Brain microvascular endothelial cell (primary cell): ENCODE measurements around the gene SPX.
A peak's percentile ranks its signal among the peaks of the same experiment; 100 is the strongest.

Experiments used
- DNase-seq: peaks from one replicate; pipeline ENCODE4 v3.0.0-alpha.2; 2020
- H3K27ac ChIP-seq: fragments of 250-450 bp; sonication (Bioruptor Pico); 2 replicates; pipeline ENCODE4 v1.5.1; 2020; ENCODE audit warnings: mild to moderate bottlenecking, moderate library complexity
- H3K27me3 ChIP-seq: fragments of 250-450 bp; sonication (Bioruptor Pico); replicated peaks from 2 replicates; pipeline ENCODE4 v1.5.1; 2020; ENCODE audit warnings: mild to moderate bottlenecking
- H3K36me3 ChIP-seq: fragments of 250-450 bp; sonication (Bioruptor Pico); replicated peaks from 2 replicates; pipeline ENCODE4 v1.5.1; 2020; ENCODE audit warnings: mild to moderate bottlenecking
- H3K4me3 ChIP-seq: 2 replicates; pipeline ENCODE4 v1.5.1; 2011; ENCODE audit warnings: low read depth, mild to moderate bottlenecking, control low read depth, low read length, moderate library complexity
- in situ Hi-C: cut with HindIII; loops from 2 replicates; pipeline ENCODE4 v1.10.0; 2017; ENCODE audit warnings: low sequenced_read_pairs, low pct_ligation_motif_present
- TF ChIP-seq, protein P1 (sequence below): IDR thresholded peaks from 2 replicates; pipeline ENCODE4 v1.5.1; 2011; ENCODE audit warnings: low read depth, mild to moderate bottlenecking, moderate library complexity, low read length, control low read depth, inconsistent platforms; ENCODE audit errors: missing control alignments

The SPX gene

DNA sequence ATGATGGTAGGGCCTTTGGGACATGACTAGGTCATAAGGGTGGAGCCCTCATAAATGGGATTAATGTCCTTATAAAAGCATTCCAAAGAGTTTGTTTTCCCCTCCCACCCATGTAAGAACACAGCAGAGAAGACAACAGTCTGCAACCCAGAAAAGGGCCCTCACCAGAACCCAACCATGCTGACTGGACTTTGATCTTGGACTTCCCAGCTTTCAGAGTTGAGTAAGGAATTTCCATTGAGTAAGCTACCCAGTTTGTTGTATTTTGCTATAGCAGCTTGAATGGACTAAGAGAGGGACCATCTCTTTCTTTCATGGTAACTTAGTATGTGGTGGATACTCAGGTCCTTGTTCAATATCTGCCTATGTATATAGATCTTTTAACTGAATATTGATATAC, 2.9 kb upstream of the SPX start:
- in situ Hi-C loops = no loop called here
- Histone ChIP-seq H3K27ac (no peak overlapping the region), H3K36me3 (peaks cover 2% of the 10 kb centered on the region), H3K27me3 (no peaks in the 10 kb centered on the region), H3K4me3 (no peak overlapping the region)
- TF ChIP-seq, protein P1, sequence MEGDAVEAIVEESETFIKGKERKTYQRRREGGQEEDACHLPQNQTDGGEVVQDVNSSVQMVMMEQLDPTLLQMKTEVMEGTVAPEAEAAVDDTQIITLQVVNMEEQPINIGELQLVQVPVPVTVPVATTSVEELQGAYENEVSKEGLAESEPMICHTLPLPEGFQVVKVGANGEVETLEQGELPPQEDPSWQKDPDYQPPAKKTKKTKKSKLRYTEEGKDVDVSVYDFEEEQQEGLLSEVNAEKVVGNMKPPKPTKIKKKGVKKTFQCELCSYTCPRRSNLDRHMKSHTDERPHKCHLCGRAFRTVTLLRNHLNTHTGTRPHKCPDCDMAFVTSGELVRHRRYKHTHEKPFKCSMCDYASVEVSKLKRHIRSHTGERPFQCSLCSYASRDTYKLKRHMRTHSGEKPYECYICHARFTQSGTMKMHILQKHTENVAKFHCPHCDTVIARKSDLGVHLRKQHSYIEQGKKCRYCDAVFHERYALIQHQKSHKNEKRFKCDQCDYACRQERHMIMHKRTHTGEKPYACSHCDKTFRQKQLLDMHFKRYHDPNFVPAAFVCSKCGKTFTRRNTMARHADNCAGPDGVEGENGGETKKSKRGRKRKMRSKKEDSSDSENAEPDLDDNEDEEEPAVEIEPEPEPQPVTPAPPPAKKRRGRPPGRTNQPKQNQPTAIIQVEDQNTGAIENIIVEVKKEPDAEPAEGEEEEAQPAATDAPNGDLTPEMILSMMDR = no peak
- DNase-seq = no peak

DNA sequence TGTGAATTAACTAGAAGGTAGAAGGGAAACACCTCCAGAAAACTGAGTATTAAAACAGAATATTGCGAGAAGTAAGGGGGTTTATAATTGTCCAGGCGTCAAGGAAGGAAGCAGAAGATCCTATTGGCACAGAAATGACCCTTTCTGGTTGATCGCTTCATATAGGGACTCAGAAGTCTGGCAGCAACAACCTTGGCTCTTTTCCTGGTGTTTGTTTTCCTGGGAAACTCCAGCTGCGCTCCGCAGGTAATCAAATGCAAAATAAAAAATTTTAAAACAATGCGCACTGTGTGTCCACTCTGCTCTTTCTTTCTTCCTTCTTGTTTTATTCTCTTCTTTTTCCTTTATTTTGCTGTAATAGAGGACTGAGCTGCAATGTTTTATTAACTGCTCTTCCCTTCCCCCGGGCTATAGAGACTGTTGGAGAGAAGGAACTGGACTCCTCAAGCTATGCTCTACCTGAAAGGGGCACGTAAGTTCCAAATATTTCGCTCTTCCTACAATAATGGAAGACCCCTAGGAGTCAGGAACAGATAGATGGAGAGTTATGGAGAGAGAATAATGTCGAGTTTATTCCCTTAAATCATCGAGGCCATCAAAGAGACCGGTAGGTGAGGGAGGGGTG, 737 bp downstream of the SPX start:
- H3K36me3 ChIP-seq = no peaks in the 10 kb centered on the region
- no peaks in the 10 kb centered on the region for H3K27me3 ChIP-seq
- peak overlapping the region; percentile 70 for H3K4me3 ChIP-seq
- H3K27ac ChIP-seq = no peak overlapping the region
- TF ChIP-seq, protein P1 = no peak
- in situ Hi-C loops = no loop called here
- DNase-seq = no peak

DNA sequence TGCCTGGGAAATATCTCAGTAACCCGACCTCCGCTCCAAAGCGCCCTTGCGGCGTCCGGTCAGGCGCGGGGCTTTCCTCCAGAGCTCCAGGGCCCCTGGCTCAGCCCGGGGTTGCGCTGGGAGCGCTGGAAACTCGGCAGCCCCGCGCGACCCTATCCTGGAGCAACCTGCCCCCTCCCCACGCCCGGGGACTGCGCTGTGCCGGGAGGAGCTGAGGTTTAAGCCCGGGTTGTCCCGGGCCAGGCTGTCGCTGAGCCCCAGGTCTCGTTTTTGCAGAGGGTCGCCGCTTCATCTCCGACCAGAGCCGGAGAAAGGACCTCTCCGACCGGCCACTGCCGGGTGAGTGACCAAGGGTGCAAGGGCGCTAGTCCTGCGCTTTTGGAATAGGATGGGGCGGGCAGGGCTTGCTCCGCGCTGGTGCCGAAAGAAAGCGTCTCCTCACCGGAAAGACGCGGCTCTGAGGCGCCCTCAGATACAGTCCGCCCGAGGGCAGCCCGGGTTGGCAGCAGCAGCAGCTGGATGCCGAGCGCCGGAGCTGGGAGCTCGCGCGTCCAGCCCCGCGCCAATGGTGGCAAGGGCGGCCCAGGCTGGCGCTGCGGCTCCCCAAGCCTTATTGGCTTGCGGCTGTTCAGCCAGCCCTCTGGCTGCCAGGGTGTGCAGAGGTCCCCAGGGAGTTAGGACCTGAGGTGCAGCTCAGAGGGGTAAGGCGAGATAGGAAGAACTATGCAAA, 1.5 kb downstream of the SPX start:
- H3K27me3 ChIP-seq = no peaks in the 10 kb centered on the region
- peak overlapping the region; percentile 70 for H3K4me3 ChIP-seq
- peak; percentile 25 for DNase-seq
- no peaks in the 10 kb centered on the region for H3K36me3 ChIP-seq
- TF ChIP-seq, protein P1 = no peak
- H3K27ac ChIP-seq = no peak overlapping the region
- in situ Hi-C loops = no loop called here

DNA sequence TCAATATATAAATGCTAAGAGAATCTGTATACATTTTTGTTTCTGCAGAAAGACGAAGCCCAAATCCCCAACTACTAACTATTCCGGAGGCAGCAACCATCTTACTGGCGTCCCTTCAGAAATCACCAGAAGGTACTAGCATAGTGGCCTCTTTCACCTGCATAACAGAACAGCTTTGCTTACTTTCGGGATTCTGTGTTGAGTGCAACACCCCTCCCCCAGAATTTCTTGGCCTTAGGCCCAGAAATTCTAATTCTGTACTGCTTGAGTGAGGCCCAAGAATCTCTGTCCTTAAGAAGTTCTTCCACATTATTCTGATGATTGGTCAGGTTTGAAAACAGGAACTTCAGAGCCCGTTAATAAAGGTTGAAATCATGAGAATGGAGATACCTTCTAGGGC, 2.9 kb downstream of the SPX start:
- no peak overlapping the region for H3K4me3 ChIP-seq
- H3K27me3 ChIP-seq = no peaks in the 10 kb centered on the region
- TF ChIP-seq, protein P1 = no peak
- no peaks in the 10 kb centered on the region for H3K36me3 ChIP-seq
- H3K27ac ChIP-seq = no peak overlapping the region
- DNase-seq = no peak
- in situ Hi-C loops = no loop called here

DNA sequence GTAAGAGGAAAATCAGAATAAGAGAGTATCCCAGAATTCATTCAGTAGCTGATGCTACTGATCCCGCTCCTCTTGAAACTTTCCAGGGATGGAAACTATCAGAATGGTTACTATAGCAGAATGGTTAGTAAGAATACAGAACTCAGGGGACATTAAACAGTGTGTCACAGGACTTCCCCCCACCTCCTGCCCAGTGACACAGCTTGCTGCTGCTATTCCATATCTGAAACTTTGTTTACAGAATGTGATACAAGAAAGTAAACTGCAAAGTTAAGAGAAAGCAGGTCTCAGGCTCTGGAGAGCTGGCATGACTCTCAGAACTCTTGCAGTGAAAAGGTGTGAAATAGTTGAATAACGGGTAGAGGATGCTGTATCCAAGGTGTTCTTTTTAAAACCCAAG, 3.4 kb downstream of the SPX start:
- TF ChIP-seq, protein P1 = no peak
- Histone ChIP-seq H3K27me3 (no peaks in the 10 kb centered on the region), H3K27ac (no peak overlapping the region), H3K4me3 (no peak overlapping the region), H3K36me3 (no peaks in the 10 kb centered on the region)
- no peak for DNase-seq
- in situ Hi-C loops = no loop called here

DNA sequence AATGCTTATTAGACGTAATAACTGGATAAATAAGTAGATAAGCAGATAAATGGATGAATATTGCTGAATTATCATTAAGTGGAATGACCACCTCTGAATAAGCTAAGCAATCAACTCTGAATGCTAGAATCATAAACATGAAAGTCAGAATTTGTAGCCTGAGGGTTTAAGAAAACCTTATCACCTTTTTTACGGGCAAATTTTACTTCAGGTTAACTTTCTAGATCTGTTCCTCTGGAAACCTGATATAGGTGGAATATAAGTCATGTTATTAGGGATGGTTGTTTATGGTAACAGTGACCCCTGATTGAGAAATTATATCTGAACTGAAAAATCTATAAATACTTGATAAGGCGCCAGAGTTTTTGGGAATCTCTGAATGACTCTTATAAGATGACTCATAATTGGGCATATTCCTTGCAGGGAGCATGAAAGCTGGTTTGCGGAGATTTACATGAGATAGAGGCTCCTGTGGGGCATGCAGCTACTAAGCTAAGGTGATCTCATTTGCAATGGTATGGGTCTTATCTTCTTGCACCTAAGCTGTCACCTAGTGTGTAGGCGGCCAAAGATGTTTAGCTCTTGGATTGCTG, 12.1 kb downstream of the SPX start:
- in situ Hi-C loops = no loop called here
- Histone ChIP-seq H3K36me3 (no peaks in the 10 kb centered on the region), H3K4me3 (no peak overlapping the region), H3K27ac (no peak overlapping the region), H3K27me3 (no peaks in the 10 kb centered on the region)
- TF ChIP-seq, protein P1 = no peak
- no peak for DNase-seq
